OCI-LY7 (cell line): ENCODE measurements around the gene FUT2. TPM values are rescaled to one million over a fixed set of nuclear protein-coding genes. Genes with fewer than 3 reads are reported as not detected.

Source experiments
- BruUV-seq: library from RNA; stranded (reverse); fragments of 400-500 nt; replicated peaks from 2 replicates; lab custom pipeline; 2021; lab: Mats Ljungman, UMichigan
- CTCF ChIA-PET: fragments of 300-600 bp; sonication (Branson Sonifier 250); formaldehyde crosslinking; loops from one replicate; lab custom pipeline; 2022; ENCODE audit warnings: antibody characterized with exemption; ENCODE audit not compliant: unreplicated experiment; lab: Charles Lee
- POLR2A ChIA-PET: fragments of 300-600 bp; sonication (Branson Sonifier 250); formaldehyde crosslinking; loops from one replicate; lab custom pipeline; 2022; ENCODE audit warnings: antibody characterized with exemption; lab: Charles Lee
- DNase-seq: peaks from one replicate; pipeline ENCODE4 v3.0.0-alpha.2; 2015; ENCODE audit warnings: low spot score
- H2AFZ ChIP-seq: fragments of 200-600 bp; sonication (generic), shearing (Covaris generic); 2 replicates; pipeline ENCODE4 v1.6.1; 2014; ENCODE audit warnings: mild to moderate bottlenecking, antibody characterized with exemption, low read length, moderate library complexity
- H3K27ac ChIP-seq: fragments of 200-600 bp; sonication (generic); 2 replicates; pipeline ENCODE4 v1.5.1; 2014; ENCODE audit warnings: mixed run types, low read depth, mild to moderate bottlenecking, moderate library complexity, low read length, inconsistent platforms; ENCODE audit not compliant: poor library complexity, severe bottlenecking
- H3K36me3 ChIP-seq: fragments of 200-600 bp; sonication (generic); 2 replicates; pipeline ENCODE4 v1.6.1; 2014; ENCODE audit warnings: mild to moderate bottlenecking, antibody characterized with exemption, low read length, moderate library complexity, mixed read lengths; ENCODE audit not compliant: insufficient read depth
- H3K4me1 ChIP-seq: fragments of 200-600 bp; sonication (generic); 2 replicates; pipeline ENCODE4 v1.5.1; 2014; ENCODE audit warnings: mild to moderate bottlenecking, low read length; ENCODE audit not compliant: insufficient read depth, poor library complexity, severe bottlenecking
- H3K4me2 ChIP-seq: fragments of 200-600 bp; sonication (generic); 2 replicates; pipeline ENCODE4 v1.6.1; 2014; ENCODE audit warnings: mild to moderate bottlenecking, low read length
- H3K4me3 ChIP-seq: fragments of 200-600 bp; sonication (generic); 2 replicates; pipeline ENCODE4 v1.5.1; 2014; ENCODE audit warnings: mild to moderate bottlenecking, low read depth, low read length; ENCODE audit not compliant: poor library complexity, severe bottlenecking
- H3K79me2 ChIP-seq: fragments of 200-600 bp; sonication (generic); 2 replicates; pipeline ENCODE4 v1.6.1; 2016; ENCODE audit warnings: low read depth, mild to moderate bottlenecking, low read length, moderate library complexity, mixed read lengths; ENCODE audit not compliant: insufficient read depth
- H3K9me2 ChIP-seq: fragments of 200-600 bp; sonication (generic); 2 replicates; pipeline ENCODE4 v1.6.1; 2016; ENCODE audit warnings: mild to moderate bottlenecking, low read length, mixed read lengths; ENCODE audit not compliant: insufficient read depth
- H3K9me3 ChIP-seq: fragments of 200-600 bp; sonication (generic); 2 replicates; pipeline ENCODE4 v1.6.1; 2014; ENCODE audit warnings: mild to moderate bottlenecking, mixed run types, low read length, mixed read lengths
- H4K20me1 ChIP-seq: fragments of 200-600 bp; sonication (generic); 2 replicates; pipeline ENCODE4 v1.6.1; 2014; ENCODE audit warnings: mild to moderate bottlenecking, antibody characterized with exemption, low read length, moderate library complexity, mixed read lengths; ENCODE audit not compliant: insufficient read depth
- CTCF ChIP-seq: fragments of 200-600 bp; sonication (generic); conservative IDR thresholded peaks from 2 replicates; pipeline ENCODE4 v1.5.1; 2014; ENCODE audit warnings: mild to moderate bottlenecking, antibody characterized with exemption, low read length, moderate library complexity, mixed read lengths
- EZH2phosphoT487 ChIP-seq: fragments of 200-600 bp; sonication (generic); IDR thresholded peaks from 2 replicates; pipeline ENCODE4 v1.6.1; 2018; ENCODE audit warnings: low read depth, borderline replicate concordance, mild to moderate bottlenecking, mixed run types, antibody characterized with exemption, low read length, moderate library complexity, mixed read lengths
- intact Hi-C: fragments of 100-400 bp; cut with micrococcal nuclease; formaldehyde crosslinking; loops from one replicate; pipeline ENCODE4 v1.10.0; 2022; ENCODE audit not compliant: unreplicated experiment
- total RNA-seq, 2 experiments: library from RNA; depleted of rRNA in 1 of 2; stranded (reverse); fragments of >200 nt in 1 of 2; shearing (Covaris generic) in 1 of 2; gene quantifications; 2 replicates each; pipeline ENCODE4 v1.2.3, GENCODE V29; 2014 to 2022

FUT2 gene
- total RNA-seq, 2 experiments from 2014 or later = not detected

- BruUV-seq = no TSS peak
- Histone ChIP-seq H2AFZ (no peak overlapping the region), H4K20me1 (no peaks in the 10 kb centered on the region), H3K79me2 (no peaks in the 10 kb centered on the region), H3K9me3 (no peaks in the 10 kb centered on the region; the same call in 1 of the 2 replicates), H3K4me3 (no peak overlapping the region), H3K4me2 (no peak overlapping the region), H3K36me3 (no peaks in the 10 kb centered on the region), H3K4me1 (peaks cover 22% of the 10 kb centered on the region), H3K27ac (no peak overlapping the region), H3K9me2 (no peaks in the 10 kb centered on the region)
- CTCF ChIA-PET = no interaction called here
- POLR2A ChIA-PET = no interaction called here
- intact Hi-C loops = no loop called here
- DNase-seq = no peak
- TF ChIP-seq CTCF (no peak), EZH2phosphoT487 (no peak)
These were observed 33.3 kb downstream of the FUT2 start for GRCh38 chr19:48728911-48729664.

GRCh38 chr19:48731452-48731851 lies 35.7 kb downstream of the FUT2 start:
- no peaks in the 10 kb centered on the region for H3K36me3 ChIP-seq
- no TSS peak for BruUV-seq
- CTCF ChIA-PET = no interaction called here
- H3K4me2 ChIP-seq = no peak overlapping the region
- no peaks in the 10 kb centered on the region for H3K9me2 ChIP-seq
- no peak overlapping the region for H3K4me3 ChIP-seq
- no peak overlapping the region for H2AFZ ChIP-seq
- POLR2A ChIA-PET = no interaction called here
- TF ChIP-seq CTCF (no peak), EZH2phosphoT487 (no peak)
- H3K9me3 ChIP-seq = no peaks in the 10 kb centered on the region
- DNase-seq = no peak
- peaks cover 6% of the 10 kb centered on the region for H3K4me1 ChIP-seq
- intact Hi-C loops = no loop called here
- H3K27ac ChIP-seq = no peak overlapping the region
- no peaks in the 10 kb centered on the region for H4K20me1 ChIP-seq
- no peaks in the 10 kb centered on the region for H3K79me2 ChIP-seq

GRCh38 chr19:48734625-48735024 lies 38.9 kb downstream of the FUT2 start:
- no peak overlapping the region for H2AFZ ChIP-seq
- H3K9me2 ChIP-seq = no peaks in the 10 kb centered on the region
- H3K36me3 ChIP-seq = no peaks in the 10 kb centered on the region
- H3K4me2 ChIP-seq = no peak overlapping the region
- DNase-seq = no peak
- no peak overlapping the region for H3K4me3 ChIP-seq
- CTCF ChIA-PET = no interaction called here
- no peak for TF ChIP-seq CTCF
- TF ChIP-seq EZH2phosphoT487 = no peak
- no TSS peak for BruUV-seq
- no peak overlapping the region for H3K27ac ChIP-seq
- intact Hi-C loops = loop anchor here (5.0 kb wide), 1 partner anchor 87 kb away; the partner anchor contains the start of gene CA11
- H3K9me3 ChIP-seq = no peaks in the 10 kb centered on the region
- no peaks in the 10 kb centered on the region for H3K79me2 ChIP-seq
- POLR2A ChIA-PET = interaction anchor here (0.7 kb wide), 1 partner anchor 45 kb away, joined by 3 read pairs; no protein-coding TSS in a partner anchor
- H3K4me1 ChIP-seq = peaks cover 5% of the 10 kb centered on the region
- no peaks in the 10 kb centered on the region for H4K20me1 ChIP-seq
